Kidney epithelial cell (primary cell): ENCODE measurements around the gene ANKRD13D. TPM values are rescaled to one million over a fixed set of nuclear protein-coding genes. Genes with fewer than 3 reads are reported as not detected.

Source experiments
- DNase-seq: peaks from one replicate; pipeline ENCODE4 v3.0.0-alpha.2; 2010; ENCODE audit warnings: low read depth
- H3K27me3 ChIP-seq: 2 replicates; pipeline ENCODE4 v1.6.0; 2011; ENCODE audit warnings: low read length; ENCODE audit not compliant: control insufficient read depth, insufficient read depth
- H3K36me3 ChIP-seq: 2 replicates; pipeline ENCODE4 v1.5.1; 2011; ENCODE audit warnings: low read length; ENCODE audit not compliant: control insufficient read depth, insufficient read depth
- H3K4me3 ChIP-seq: 2 replicates; pipeline ENCODE4 v1.5.1; 2011; ENCODE audit warnings: low read depth, mild to moderate bottlenecking, control low read depth, low read length
- total RNA-seq: library from RNA; depleted of rRNA; stranded (reverse); fragments of >200 nt; gene quantifications from 2 replicates; pipeline ENCODE4 v1.2.3, GENCODE V29; 2015
- TF ChIP-seq, protein P1 (sequence below): IDR thresholded peaks from 2 replicates; pipeline ENCODE4 v1.5.1; 2011; ENCODE audit warnings: mild to moderate bottlenecking, moderate library complexity, low read length, control low read depth, inconsistent platforms; ENCODE audit not compliant: insufficient read depth, poor library complexity, severe bottlenecking

The ANKRD13D gene
- total RNA-seq, 1 donor from 2014 or later: 48.5 TPM

DNA sequence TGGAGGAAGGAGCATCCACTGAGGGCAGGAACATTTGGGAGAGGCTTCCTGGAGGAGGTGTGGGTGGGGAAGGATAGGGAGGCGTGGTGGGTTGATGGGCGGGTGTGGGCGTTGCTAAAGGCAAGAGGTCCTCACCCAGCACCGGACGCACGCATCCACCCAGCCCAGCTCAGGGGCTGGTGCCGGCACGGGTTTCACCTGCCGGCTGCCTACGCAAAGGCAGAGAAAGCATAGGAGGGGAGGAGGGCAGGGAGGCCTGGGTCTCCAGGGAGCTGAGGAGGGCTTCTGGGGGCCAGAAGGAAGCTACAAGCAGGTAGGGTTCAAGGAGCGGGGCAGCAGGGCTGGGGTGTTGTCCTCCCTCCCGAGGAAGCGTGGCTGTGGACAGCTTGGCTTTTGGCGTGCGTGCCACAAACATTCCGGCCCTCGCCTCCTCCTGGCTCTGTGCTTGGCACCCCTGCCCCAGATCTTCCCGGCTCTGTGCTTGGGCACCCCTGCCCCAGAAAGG, 22.0 kb downstream of the ANKRD13D start:
- Histone ChIP-seq H3K36me3 (no peaks in the 10 kb centered on the region), H3K4me3 (no peak overlapping the region), H3K27me3 (no peaks in the 10 kb centered on the region)
- no peak for DNase-seq
- TF ChIP-seq, protein P1, sequence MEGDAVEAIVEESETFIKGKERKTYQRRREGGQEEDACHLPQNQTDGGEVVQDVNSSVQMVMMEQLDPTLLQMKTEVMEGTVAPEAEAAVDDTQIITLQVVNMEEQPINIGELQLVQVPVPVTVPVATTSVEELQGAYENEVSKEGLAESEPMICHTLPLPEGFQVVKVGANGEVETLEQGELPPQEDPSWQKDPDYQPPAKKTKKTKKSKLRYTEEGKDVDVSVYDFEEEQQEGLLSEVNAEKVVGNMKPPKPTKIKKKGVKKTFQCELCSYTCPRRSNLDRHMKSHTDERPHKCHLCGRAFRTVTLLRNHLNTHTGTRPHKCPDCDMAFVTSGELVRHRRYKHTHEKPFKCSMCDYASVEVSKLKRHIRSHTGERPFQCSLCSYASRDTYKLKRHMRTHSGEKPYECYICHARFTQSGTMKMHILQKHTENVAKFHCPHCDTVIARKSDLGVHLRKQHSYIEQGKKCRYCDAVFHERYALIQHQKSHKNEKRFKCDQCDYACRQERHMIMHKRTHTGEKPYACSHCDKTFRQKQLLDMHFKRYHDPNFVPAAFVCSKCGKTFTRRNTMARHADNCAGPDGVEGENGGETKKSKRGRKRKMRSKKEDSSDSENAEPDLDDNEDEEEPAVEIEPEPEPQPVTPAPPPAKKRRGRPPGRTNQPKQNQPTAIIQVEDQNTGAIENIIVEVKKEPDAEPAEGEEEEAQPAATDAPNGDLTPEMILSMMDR: no peak

DNA sequence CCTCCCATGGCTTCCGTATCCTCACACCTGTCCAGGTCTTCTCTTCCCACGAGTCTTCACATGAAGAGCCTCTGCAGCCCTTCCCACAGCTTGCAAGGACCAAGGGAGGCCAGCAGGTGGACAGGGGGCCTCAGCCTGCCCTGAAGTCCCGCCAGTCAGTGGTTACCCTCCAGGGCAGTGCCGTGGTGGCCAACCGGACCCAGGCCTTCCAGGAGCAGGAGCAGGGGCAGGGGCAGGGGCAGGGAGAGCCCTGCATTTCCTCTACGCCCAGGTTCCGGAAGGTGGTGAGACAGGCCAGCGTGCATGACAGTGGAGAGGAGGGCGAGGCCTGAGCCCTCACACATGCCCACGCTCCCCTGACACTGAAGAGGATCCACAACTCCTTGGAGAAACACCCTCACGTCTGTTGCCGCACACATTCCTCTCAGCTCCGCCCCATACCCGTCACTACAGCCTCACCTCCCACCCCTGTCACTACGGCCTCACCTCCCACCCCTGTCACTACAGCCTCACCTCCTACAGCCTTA, 22.5 kb downstream of the ANKRD13D start:
- no peak overlapping the region for H3K4me3 ChIP-seq
- TF ChIP-seq, protein P1: no peak
- DNase-seq: no peak
- no peaks in the 10 kb centered on the region for H3K27me3 ChIP-seq
- H3K36me3 ChIP-seq: no peaks in the 10 kb centered on the region

DNA sequence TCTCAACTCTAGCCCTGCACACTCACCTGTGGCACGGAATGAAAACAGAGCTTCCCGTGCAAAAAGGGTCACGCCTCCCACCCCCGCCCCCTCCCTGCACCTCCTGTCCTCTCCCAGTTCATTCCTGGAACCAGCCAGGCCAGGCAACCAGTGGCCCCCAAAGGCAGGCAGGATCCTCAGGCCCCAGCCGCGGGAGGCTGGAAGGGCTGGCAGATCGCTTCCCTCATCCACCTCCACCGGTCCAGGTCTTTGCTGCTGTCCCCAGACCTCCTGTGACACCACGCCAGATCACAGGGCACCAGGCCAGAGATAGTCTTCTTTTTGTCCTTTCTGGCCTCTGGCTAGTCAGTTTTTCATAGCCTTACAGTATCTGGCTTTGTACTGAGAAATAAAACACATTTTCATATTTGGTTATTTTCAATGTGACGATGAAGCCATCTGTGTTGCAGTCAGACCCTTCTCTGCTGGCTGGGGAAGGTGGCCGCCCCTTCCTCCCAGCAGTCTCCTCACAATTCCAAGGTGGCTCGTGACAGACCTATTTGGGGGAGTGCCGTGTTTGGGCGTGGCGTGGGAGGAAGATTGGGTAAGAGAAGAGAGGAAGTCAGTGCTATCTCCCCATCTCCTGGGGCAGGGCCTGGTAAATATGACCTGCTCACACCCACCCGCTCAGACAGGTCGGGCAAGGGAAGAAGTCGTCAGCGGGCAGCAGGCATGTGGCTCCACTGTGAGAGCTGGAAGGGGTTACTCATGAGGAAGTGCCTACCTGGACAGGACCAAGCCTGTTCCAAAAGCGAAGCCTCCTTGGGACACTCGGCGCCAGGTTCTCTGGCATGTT, 23.3 kb downstream of the ANKRD13D start:
- TF ChIP-seq, protein P1: no peak
- Histone ChIP-seq H3K36me3 (no peaks in the 10 kb centered on the region), H3K27me3 (no peaks in the 10 kb centered on the region), H3K4me3 (no peak overlapping the region)
- DNase-seq: no peak

DNA sequence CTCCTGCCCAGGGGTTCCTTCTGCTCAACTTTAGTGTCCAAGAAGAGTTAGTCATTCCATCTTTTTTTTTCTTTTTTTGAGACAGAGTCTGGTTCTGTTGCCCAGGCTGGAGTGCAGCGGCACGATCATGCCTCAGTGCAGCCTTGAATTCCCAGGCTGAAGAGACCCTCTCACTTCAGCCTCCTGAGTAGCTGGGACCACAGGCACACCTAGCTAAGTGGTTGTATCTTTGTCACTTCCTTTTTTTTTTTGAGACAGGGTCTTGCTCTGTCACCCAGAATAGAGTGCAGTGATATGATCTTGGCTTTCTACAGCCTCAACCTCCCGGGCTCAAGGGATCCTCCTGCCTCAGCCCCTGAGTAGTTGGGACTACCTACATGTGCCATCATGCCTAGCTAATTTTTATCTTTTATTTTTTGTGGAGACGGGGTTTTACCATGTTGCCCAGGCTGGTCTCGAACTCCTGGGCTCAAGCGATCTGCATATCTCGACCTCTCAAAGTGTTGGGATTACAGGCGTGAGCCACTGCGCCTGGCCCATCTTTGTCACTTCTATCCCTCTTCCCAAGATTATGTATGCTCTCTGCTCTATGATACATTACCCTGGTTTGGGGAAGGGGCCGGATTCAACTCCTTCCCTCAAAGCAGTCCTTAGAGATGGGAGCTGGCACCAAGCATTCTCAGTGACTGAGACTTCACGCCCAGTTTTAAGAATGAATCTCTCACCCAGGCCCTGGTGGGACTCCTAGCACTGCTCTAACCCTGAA, 24.2 kb downstream of the ANKRD13D start:
- H3K36me3 ChIP-seq: no peaks in the 10 kb centered on the region
- TF ChIP-seq, protein P1: no peak
- no peak for DNase-seq
- no peak overlapping the region for H3K4me3 ChIP-seq
- no peaks in the 10 kb centered on the region for H3K27me3 ChIP-seq

DNA sequence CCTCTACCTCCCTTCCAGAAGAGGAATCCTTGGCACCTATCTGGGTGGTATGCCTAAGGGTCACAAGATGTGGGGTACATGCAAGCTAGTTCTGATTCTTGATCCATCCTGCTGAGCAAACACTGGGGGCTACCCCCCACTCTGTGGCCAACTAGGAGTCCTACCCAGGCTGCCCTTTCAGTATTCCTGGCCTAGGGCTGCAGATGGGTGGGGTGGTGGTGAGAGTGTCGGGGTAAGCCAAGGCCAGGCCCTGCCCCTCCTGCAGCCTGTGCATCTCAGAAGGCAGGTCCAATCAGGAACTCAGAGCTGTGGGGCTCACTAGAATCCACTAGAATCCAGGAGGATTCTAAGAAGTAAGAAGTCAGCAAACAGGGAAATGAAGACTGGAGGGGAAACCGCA, 25.1 kb downstream of the ANKRD13D start:
- no peak overlapping the region for H3K4me3 ChIP-seq
- TF ChIP-seq, protein P1: no peak
- H3K36me3 ChIP-seq: no peaks in the 10 kb centered on the region
- no peak for DNase-seq
- H3K27me3 ChIP-seq: no peaks in the 10 kb centered on the region
